Endothelial cell of umbilical vein (primary cell): Measurements from ENCODE around the gene SSB.

Source experiments
- CTCF ChIP-seq, 2 donors: IDR thresholded peaks; 1 replicate in 1 of 2; 2 replicates in 1 of 2; pipeline ENCODE4 v1.5.1; 2011; ENCODE audit warnings: low read length in 2 of 2, mild to moderate bottlenecking in 2 of 2, moderate library complexity in 2 of 2, control low read depth in 1 of 2, inconsistent platforms in 1 of 2, low read depth in 1 of 2; ENCODE audit not compliant: insufficient read depth in 1 of 2; ENCODE audit errors: extremely low read depth in 1 of 2
- EZH2 ChIP-seq: IDR thresholded peaks from 2 replicates; pipeline ENCODE4 v1.6.1; 2012; ENCODE audit warnings: borderline replicate concordance, low read depth, mild to moderate bottlenecking, moderate library complexity, low read length, inconsistent platforms; ENCODE audit not compliant: severe bottlenecking
- JUN ChIP-seq: IDR thresholded peaks from 2 replicates; pipeline ENCODE4 v1.6.1; 2011; ENCODE audit warnings: borderline replicate concordance, low read depth; ENCODE audit not compliant: insufficient read length, insufficient read depth
- MYC ChIP-seq: IDR thresholded peaks from one replicate; pipeline ENCODE4 v1.6.1; 2011; ENCODE audit warnings: mild to moderate bottlenecking, low read depth, low read length
- POLR2A ChIP-seq: IDR thresholded peaks from 2 replicates; pipeline ENCODE4 v1.6.1; 2012; ENCODE audit warnings: low read depth, mild to moderate bottlenecking, control low read depth, low read length
- POLR2AphosphoS5 ChIP-seq: IDR thresholded peaks from 2 replicates; pipeline ENCODE4 v1.6.1; 2012; ENCODE audit warnings: low read depth, mild to moderate bottlenecking, control low read depth, low read length, moderate library complexity; ENCODE audit not compliant: insufficient read depth
- TF ChIP-seq, protein P1 (sequence below): IDR thresholded peaks from 2 replicates; pipeline ENCODE4 v1.6.1; 2011; ENCODE audit not compliant: insufficient read depth, insufficient read length

- peak; percentile 96 for TF ChIP-seq POLR2A
- no peak for TF ChIP-seq CTCF (IDR thresholded peaks at IDR 0.05; ENCODE audit: extremely low read depth in 1 of 2, insufficient read depth in 1 of 2, low read depth in 1 of 2, low read length in 2 of 2)
- no peak for TF ChIP-seq EZH2
- TF ChIP-seq POLR2AphosphoS5 = peak; percentile 97
- TF ChIP-seq, protein P1, sequence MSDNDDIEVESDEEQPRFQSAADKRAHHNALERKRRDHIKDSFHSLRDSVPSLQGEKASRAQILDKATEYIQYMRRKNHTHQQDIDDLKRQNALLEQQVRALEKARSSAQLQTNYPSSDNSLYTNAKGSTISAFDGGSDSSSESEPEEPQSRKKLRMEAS = peak; percentile 45
- no peak for TF ChIP-seq JUN
- TF ChIP-seq MYC = no peak
Observed at GRCh38 chr2:169798718-169799592, at the start of gene SSB.
